IPS DF 19.7 (cell line): ENCODE measurements around the gene ATP6V1C2.

Experiments used
- DNase-seq: peaks from one replicate; pipeline ENCODE4 v3.0.0-alpha.2; 2013; ENCODE audit warnings: low read depth, low spot score

ATP6V1C2 gene, protein sequence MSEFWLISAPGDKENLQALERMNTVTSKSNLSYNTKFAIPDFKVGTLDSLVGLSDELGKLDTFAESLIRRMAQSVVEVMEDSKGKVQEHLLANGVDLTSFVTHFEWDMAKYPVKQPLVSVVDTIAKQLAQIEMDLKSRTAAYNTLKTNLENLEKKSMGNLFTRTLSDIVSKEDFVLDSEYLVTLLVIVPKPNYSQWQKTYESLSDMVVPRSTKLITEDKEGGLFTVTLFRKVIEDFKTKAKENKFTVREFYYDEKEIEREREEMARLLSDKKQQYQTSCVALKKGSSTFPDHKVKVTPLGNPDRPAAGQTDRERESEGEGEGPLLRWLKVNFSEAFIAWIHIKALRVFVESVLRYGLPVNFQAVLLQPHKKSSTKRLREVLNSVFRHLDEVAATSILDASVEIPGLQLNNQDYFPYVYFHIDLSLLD

DNA sequence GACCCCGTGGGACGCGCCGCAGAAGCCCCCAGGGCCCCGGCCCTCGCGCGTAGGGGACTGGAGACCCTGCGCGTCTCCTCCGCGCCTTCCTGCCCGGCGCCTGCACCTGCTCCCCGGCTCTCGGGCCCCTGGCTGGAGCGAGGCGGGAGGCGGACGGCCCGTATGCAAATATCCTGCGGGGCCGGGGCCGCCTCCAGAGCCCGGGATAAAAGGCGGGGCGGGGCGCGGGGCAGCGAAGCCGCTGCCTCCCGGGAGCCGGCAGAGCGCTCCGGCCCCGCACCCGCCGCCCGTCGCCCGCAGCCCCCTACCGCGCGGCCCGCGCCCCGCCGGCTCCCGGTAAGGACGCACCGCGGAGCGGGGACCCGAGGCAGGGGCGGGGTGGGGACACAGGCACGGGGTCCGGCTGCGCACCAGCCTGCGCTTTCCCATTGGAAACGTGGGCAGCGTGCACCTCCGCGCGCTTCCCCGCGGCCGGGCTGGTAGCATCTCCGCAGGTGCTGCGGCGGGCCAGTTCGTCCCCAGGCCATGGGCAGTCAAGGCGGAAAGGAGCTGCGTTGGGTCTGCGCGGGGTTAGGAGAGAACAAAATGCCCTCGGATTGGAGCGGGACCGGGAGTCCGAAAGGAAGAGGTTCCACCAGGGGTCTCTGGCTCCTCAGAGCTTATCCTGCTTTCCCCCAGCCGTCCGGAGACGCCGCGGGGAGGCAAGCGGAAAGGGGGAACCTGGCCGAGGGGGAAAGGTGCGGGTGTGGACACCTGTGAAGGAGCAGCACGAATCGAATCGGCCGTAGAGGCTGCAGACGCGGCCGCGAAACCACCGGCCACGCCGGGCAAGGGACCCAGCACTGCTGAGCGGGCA is at the start of gene ATP6V1C2:
Gene ATP6V1C2, plus strand, starts transcription at position 235 of the 856 bp plus-strand sequence. CDS start 1,220 bp downstream, outside the sequence.
- no peak for DNase-seq

DNA sequence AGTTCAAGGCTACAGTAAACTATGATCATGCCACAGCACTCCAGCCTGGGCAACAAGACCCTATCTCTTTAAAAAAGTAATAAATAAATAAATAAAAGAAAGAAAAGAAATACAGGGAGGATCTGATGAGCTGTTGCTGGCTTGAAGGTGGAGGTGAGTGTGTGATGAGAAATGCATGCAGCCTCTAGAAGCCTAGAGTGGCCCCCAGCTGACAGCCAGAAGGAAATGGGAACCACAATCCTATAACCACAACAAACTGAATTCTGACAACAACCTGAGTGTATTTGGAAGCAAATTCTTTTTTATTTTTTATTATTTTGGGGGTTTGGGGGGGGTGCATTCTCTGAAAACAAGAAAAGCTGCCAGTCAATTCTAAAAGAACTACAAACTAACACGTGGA is 46.3 kb upstream of the ATP6V1C2 start:
- DNase-seq: no peak

DNA sequence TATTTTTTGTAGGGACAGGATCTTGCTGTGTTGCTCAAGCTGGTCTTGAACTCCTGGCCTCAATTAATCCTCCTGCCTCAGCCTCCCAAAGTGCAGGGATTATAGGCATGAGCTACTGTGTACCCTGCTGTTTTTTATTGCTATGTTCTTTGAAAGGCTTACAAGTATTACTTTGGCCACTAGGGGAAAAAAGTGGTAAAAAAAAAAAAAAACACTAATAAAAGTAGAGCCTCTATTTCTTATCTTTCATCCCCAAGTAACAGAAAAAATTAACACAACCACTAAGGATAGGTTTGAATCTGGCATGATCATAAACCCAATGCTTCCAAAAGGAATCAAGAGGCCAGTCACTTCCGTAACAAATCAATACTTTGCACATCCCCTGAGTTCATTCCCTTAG is 43.2 kb upstream of the ATP6V1C2 start:
- no peak for DNase-seq

DNA sequence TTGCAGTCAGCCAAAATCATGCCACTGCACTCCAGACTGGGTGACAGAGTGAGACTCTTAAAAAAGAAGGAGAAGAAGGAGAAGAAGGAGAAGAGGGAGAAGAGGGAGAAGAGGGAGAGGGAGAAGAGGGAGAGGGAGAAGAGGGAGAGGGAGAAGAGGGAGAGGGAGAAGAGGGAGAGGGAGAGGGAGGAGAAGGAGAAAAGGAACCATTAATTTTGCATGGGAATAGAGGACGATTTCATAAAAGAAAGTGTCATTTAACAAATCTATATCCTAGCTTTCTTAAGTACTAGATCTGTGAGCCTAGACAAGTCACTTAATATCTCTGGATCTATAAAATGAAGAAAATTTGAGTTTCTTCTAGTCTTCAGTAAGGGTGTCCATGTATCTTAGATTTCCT is 41.2 kb upstream of the ATP6V1C2 start:
- no peak for DNase-seq

DNA sequence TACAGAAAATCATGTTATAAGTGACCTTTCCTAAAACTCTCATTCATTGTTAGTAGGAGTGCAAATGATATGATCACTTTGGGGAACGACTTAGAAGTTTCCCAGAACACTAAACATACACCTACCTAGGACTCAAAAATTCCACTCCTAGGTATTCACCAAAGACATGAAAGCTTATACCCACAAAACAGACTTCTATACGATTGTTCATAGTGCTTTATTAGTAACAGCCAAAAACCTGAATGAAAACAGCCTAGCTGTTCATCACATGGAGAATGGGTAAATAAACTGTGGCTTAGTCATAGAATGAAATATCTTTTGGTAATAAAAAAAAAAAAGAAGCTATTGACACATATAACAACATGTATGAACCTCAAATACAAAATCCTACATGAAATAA is 40.5 kb upstream of the ATP6V1C2 start:
- no peak for DNase-seq

DNA sequence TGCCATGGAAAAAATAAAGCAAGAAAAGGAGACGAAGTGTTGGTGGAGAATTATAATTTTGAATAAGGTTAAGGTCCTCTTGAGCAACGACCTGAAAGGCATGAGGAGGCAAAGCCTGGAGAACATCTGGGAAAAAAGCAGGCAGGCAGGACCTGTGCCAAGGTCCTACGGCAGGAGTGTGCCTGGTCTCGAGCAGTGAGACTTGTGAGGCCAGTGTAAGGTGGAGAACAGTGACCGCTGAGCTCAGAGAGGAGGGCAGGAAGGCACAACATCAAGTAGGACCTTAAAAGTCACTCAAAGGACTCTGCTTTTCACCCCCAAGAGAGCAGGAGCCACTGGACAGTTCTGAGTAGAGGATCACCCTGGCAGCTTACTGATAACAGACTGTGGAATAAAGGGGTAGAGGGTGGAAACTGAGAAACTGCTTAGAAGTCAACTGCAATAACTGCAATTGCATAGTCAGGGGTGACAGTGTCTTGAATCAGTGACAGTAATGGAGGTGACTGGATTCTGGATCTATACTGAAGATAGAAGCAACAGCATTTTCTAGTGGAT is 35.2 kb upstream of the ATP6V1C2 start:
- DNase-seq: no peak

DNA sequence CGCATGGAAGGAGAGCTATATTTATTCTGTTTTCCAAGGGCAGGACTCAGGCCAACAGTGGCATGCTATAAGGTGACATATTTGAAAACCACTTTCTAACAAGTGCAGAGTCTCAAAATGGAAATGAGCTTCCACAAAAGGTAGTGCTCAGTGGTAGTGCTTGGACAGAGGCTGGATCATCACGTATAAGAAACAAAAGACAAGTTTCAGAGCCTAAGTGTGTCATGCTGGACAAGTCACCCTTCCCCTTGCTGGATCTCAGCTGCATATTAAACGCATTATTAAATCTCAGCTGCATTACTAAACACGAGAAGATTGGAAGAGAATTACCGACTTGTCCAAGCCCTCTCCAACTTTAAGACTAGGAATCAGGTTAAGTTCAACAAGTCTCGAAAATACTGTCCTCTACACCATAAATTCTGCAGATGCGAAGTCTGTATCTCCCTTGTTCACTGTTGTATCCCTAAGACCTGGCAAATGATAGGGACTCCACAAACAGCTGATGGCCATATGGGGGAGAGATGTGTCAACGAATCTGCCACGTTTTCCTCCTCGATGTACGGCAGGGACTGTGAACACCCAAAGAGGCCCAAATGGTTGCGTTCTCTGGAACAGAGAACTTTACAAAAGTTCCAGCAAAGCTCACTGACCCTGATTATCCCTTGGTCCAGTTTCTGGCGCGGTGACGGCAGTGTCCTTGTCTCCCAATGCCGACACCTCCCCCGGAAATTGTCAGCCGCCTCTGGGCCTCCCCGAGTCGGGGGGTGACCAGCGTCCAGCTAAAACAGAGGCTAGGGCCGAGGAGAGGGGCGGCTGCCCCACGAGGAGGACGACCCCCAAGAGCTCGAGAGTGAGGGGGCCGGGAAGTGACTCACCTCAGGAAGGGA is 32.3 kb upstream of the ATP6V1C2 start:
- no peak for DNase-seq

DNA sequence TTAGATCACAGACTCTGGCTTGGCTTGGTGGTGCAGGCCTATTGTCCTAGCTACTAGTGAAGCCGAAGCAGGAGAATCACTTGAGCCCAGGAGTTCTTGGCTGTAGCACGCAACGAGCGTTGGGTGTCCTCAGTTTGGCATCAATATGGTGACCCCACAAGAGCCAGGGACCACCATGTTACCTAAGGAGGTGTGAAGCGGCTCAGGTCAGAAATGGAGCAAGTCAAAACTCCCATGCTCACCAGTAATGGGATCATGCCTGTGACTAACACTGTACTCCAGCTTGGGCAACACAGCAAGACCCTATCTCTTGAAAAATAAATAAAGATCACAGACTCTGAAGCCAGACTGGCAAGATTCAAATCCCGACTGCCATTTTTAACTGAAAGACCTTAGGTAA is 29.9 kb upstream of the ATP6V1C2 start:
- no peak for DNase-seq

DNA sequence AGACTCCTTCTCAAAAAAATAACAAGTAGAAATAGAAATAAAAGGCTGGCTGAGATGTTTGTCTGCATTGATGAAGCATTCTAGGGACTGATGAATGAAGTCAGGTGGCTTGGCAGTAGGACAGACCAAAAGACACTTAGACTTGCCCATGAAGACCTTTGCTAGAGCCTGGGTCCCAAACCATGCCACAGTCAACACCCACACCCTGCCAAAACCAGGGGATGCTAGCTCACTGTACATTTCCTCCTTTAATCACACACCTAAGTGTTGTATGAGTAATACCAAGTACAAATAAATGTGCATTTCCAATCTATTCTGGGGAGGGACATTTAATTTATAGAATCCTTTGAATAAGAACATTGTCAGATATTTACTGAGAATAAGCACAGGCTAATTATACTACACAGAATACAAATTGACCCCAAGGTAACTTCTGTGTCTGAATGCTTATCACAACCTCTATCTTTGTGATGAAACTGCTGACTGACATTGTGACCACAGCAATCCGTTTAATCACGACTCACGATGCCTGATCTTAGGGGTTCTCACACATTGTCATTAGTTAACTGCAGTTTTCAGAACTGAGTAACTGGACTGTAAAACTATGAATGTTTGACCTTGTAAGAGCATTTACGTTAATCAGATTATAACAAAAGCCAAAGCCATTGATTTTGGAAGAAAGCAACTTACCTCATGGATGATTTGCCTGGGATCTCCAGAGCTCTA is 21.2 kb upstream of the ATP6V1C2 start:
- no peak for DNase-seq

DNA sequence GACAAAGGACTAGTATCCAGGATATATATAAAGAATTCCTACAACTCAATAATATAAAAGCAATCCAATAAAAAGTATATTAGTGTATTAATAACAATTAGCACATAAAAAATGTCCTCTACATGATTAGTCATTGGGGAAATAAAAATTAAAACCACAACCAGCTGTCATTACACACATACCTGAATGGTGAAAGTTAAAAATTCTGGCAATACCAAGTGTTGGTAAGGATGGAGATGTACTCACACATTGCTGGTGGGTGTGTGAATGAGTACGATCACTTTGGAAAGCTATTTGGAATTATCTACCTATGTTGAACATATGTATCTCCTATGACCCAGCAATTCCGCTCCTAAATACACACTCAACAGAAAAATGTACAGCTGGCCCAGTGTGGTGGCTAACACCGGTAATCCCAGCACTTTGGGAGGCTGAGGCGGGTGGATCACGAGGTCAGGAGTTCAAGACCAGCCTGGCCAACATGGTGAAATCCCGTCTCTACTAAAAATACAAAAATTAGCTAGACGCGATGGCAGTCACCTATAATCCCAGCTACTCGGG is 17.3 kb upstream of the ATP6V1C2 start:
- no peak for DNase-seq

DNA sequence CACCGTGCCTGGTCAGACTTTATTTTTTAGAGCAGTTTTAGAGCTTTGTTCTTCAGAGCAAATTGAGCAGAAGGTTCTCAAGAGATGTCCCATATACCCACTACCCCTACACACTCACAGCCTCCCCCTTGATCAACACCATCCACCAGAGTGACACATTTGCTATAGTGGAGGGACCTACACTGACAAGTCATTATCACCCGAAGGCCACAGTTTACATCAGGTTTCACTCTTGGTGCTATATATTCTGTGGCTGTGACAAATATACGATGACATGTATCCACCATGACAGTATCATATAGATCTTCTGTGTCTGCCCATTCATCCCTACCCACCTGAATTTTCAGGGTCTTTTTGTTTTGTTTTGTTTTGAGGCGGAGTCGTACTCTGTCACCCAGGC is 15.4 kb upstream of the ATP6V1C2 start:
- DNase-seq: no peak

DNA sequence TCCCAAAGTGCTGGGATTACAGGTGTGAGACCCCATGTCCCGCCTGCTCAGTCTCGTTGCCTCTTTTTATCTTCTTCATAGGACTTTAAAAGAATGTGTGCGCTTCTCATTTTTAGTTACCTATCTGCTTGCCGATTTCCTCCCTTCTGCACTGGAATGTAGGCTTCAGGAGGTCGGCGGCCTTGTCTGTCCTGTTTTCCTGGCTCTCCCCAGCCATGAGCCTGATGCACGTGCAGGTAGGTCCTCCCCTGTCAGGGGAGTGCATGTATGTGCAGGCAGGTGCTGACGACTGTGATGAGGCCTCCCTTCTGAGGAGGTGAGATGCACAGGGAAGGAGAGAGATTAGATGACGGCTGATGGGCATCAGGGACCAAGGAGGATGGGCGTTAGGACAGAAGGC is 13.6 kb upstream of the ATP6V1C2 start:
- no peak for DNase-seq

DNA sequence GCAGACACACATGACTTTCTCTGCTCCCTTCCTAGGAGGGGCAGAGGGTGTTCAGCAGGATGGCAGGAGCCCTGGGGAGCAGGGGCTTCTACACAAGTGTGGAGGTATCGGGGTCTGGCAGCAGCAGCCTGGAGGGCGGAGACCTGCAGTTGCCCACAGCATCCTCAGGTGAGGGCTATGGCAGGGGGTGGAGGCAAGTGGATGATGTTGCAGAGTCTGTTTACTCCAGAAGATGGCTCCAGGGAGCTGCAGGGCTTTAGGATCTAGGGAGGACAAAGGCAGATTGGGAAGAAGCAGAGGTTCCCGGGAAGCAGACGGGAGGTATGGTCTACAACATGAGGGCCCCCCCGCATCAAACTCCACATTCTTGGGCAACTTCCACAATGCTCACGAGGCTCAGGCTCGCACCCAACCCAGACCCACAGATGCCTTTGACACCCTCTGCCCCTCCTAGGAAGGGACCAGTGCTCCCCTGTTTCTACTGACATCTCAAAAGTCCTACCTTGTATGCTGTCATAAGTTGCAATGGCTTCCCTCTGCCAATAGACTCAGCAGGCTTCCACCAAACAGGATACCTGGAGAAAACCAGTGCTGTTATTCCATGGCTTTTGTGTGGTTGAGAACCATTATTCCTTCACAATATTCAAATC is 12.0 kb upstream of the ATP6V1C2 start:
- DNase-seq: no peak

DNA sequence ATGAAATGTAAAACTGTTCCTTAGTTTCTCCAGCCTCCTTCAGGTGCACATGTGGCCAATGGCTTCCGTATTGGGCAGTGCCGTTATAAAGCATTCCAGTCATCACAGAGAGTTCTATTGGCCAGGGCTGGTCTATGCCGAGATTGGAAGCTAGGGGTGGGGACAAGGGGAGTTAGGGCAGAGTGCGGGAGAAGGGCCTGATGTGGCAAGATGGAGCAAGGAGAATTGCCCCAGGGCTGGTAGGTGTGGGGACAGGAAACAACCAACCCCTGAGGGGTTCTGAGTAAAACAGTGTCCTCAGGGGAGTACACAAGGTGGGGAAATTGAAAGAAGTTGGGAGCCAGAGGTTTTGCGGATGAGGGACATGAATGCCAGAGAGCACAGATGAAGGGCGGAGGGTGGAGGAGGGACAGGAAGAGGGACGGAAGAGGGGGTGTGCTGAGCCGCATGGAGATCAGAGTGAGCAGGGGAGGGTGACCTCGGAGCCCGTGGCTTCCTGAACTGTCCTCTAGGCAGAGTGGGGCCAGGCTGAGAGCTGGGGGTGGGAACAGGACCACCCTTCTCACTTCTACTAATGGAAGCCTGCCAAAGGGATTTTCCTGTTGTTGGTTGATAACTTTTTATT is 9.1 kb upstream of the ATP6V1C2 start:
- no peak for DNase-seq

DNA sequence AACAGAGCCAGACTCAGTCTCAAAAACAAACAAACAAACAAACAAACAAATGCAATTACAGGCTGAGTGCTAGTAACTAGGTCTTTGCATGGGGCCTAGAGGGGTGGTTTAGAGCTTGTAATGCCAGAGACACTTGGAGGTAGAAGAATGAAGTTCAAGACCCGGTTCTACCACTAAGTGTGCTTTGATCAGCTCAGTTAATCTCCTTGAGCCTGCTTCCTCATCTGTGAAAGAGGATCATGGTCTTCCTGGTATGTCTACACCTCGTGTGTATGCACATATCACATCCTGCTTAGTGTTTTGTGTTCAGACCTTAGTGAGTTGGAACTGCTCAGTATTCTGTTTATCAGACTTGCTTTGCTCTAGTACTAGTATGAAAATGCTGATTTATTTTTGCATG is 4.8 kb upstream of the ATP6V1C2 start:
- DNase-seq: no peak

DNA sequence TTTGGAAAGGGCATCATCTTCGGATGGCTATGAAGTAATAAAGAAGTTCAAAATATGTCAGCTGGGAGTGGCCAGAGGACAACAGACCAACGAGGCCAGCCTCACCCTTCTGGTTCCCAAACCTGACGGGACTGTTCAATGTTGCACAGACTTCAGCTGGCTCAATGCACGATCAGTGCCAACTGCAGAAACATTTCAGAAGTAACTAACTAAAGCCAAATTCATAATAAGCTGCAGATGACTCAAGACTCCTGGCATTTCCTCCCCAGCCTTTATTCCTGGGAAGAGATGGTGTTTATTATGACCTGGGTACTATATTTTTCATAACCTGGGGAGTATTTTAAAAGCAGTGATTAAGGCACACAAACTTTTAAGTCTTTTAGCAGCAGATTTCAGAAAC is 3.8 kb upstream of the ATP6V1C2 start:
- no peak for DNase-seq

DNA sequence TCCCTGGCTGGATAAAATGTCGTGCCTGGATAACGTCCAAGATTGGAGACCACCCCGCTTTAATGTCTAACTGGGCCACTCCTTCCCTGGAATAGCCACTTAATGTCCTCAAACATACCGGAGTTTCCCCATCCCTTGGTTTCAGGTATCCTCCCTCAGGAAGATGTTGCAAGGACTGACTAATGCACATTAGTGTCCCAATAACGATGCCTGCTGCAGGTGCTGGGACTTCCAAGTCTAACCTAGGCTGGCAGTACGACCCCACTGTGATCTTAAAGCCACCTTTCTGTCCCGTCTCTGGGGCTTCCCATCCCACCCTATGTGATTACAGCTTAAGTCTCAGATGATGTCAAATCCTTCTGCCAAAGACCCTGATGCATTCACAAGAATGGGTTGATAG is 1.1 kb upstream of the ATP6V1C2 start:
- no peak for DNase-seq

DNA sequence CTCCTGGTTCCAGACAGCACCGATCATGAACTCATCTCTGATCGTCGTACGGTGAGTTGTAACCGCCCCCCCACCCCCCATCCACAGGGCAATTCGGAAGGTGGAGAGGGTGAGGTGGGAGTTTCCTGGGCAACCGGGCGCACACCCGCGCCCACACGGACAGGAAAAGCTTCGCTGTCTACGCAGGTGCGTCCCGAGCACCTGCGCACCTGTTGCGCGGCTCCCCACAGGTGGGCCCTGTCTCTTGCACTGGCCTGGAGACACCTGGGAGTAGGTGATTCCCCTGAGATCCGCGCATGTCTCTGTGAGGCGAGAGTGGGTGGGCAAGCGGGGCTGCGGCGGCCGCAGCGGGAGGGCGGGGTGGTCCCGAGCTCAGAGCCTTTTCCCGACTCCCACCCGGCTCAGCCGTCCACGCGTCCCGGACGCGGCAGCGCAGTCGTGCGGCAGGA is 459 bp upstream of the ATP6V1C2 start:
- no peak for DNase-seq

DNA sequence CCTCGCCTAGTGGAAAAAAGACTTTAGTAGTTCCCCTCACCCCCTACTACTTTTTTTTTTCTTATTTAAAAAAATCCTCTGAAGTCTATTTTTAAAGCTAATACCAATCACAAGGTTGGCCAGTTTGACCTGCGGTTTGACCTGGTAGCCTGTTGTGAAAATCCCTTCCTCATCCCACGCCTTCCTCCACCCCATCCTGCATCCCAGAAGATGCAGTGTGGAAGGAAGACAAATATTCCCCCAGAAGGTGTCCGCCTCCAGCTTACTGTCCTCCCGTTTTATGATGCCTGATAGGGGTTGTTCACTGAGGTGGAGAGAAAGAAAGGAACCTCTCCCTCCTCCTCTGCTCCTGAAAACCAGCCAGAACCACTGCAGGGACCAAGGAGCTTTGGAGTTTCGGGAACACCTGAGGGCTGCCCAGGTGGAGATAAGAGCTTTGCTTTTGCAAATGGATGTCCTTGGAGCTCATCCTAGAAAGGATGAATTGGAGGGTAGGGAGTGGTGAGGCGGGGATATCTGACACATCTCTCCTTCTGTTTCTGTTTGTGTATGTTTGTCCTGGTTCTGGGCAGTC is 909 bp downstream of the ATP6V1C2 start:
- no peak for DNase-seq
